Hepatocyte (in vitro differentiated cells): ENCODE measurements around the gene KRTAP5-7. TPM values are rescaled to one million over a fixed set of nuclear protein-coding genes. Genes with fewer than 3 reads are reported as not detected.

Source experiments
- DNase-seq: peaks from one replicate; pipeline ENCODE4 v3.0.0-alpha.2; 2016; ENCODE audit warnings: low spot score
- H2AFZ ChIP-seq: fragments of 200-600 bp; sonication (generic); 2 replicates; pipeline ENCODE4 v1.6.0; 2016; ENCODE audit warnings: antibody characterized with exemption, mild to moderate bottlenecking
- H3K27ac ChIP-seq: fragments of 200-600 bp; sonication (generic); 2 replicates; pipeline ENCODE4 v1.5.1; 2016; ENCODE audit warnings: mild to moderate bottlenecking
- H3K27me3 ChIP-seq: fragments of 200-600 bp; sonication (generic); 2 replicates; pipeline ENCODE4 v1.6.1; 2016
- H3K36me3 ChIP-seq: fragments of 200-600 bp; sonication (generic); replicated peaks from 2 replicates; pipeline ENCODE4 v1.5.1; 2016; ENCODE audit warnings: low read depth; ENCODE audit not compliant: insufficient read depth
- H3K4me1 ChIP-seq: fragments of 200-600 bp; sonication (generic); 2 replicates; pipeline ENCODE4 v1.5.1; 2016; ENCODE audit warnings: mild to moderate bottlenecking, moderate library complexity; ENCODE audit not compliant: insufficient read depth
- H3K4me2 ChIP-seq: fragments of 200-600 bp; sonication (generic); 2 replicates; pipeline ENCODE4 v1.6.0; 2016
- H3K4me3 ChIP-seq: fragments of 200-600 bp; sonication (generic); 2 replicates; pipeline ENCODE4 v1.5.1; 2016; ENCODE audit warnings: mild to moderate bottlenecking
- H3K79me2 ChIP-seq: fragments of 200-600 bp; sonication (generic); 2 replicates; pipeline ENCODE4 v1.6.0; 2017; ENCODE audit warnings: mild to moderate bottlenecking
- H3K9me2 ChIP-seq: fragments of 200-600 bp; sonication (generic); replicated peaks from 2 replicates; pipeline ENCODE4 v1.6.0; 2017; ENCODE audit warnings: mild to moderate bottlenecking; ENCODE audit not compliant: insufficient read depth
- H3K9me3 ChIP-seq: fragments of 200-600 bp; sonication (generic); 2 replicates; pipeline ENCODE4 v1.5.1; 2016; ENCODE audit warnings: low read depth, mild to moderate bottlenecking
- H4K20me1 ChIP-seq: fragments of 200-600 bp; sonication (generic); 2 replicates; pipeline ENCODE4 v1.6.0; 2016; ENCODE audit warnings: mild to moderate bottlenecking; ENCODE audit not compliant: insufficient read depth, poor library complexity, severe bottlenecking
- CTCF ChIP-seq: fragments of 200-600 bp; sonication (generic); IDR thresholded peaks from 2 replicates; pipeline ENCODE4 v1.5.1; 2016; ENCODE audit warnings: antibody characterized with exemption, mild to moderate bottlenecking; ENCODE audit not compliant: poor library complexity
- EZH2 ChIP-seq: fragments of 200-600 bp; sonication (generic); IDR thresholded peaks from 2 replicates; pipeline ENCODE4 v1.6.1; 2016; ENCODE audit warnings: antibody characterized with exemption, mild to moderate bottlenecking, borderline replicate concordance
- EZH2phosphoT487 ChIP-seq: fragments of 200-600 bp; sonication (generic); IDR thresholded peaks from one replicate; pipeline ENCODE4 v1.6.1; 2018; ENCODE audit warnings: antibody characterized with exemption, mild to moderate bottlenecking, low read depth, moderate library complexity; ENCODE audit not compliant: unreplicated experiment, severe bottlenecking
- WGBS: methylation state at CpG from one replicate; pipeline ENCODE4 v1.1.6; 2016; ENCODE audit warnings: low lambda C conversion rate; ENCODE audit errors: missing lambda C conversion rate; 5-methylcytosine and 5-hydroxymethylcytosine counted together
- polyA plus RNA-seq: library from polyadenylated mRNA; unstranded; fragments of >200 nt; fragmentation: Nextera tagmentation; extraction: Ambion mirVana; gene quantifications from 2 replicates; pipeline ENCODE4 v1.2.1, GENCODE V29; 2016
- total RNA-seq: library from RNA; depleted of rRNA; stranded (reverse); fragments of >200 nt; gene quantifications from 2 replicates; pipeline ENCODE4 v1.2.3, GENCODE V29; 2014

Gene KRTAP5-7
- total and polyA plus RNA-seq, 2 experiments from 2014 or later: not detected

- no peaks in the 10 kb centered on the region for H4K20me1 ChIP-seq
- DNase-seq: no peak
- H3K9me3 ChIP-seq: no peaks in the 10 kb centered on the region
- no peak overlapping the region for H3K4me3 ChIP-seq
- TF ChIP-seq CTCF: no peak
- no peak for TF ChIP-seq EZH2
- TF ChIP-seq EZH2phosphoT487: no peak
- no peaks in the 10 kb centered on the region for H3K27me3 ChIP-seq
- H3K4me1 ChIP-seq: peaks cover 8% of the 10 kb centered on the region
- no peak overlapping the region for H3K27ac ChIP-seq
- H3K4me2 ChIP-seq: no peak overlapping the region
- H3K36me3 ChIP-seq: no peaks in the 10 kb centered on the region
- H2AFZ ChIP-seq: no peak overlapping the region
- WGBS: 70% methylated on average over 15 of the region's 15 CpGs
- no peaks in the 10 kb centered on the region for H3K9me2 ChIP-seq
- H3K79me2 ChIP-seq: no peaks in the 10 kb centered on the region
Measured at GRCh38 chr11:71542879-71543777, 16.1 kb downstream of the KRTAP5-7 start.

DNA sequence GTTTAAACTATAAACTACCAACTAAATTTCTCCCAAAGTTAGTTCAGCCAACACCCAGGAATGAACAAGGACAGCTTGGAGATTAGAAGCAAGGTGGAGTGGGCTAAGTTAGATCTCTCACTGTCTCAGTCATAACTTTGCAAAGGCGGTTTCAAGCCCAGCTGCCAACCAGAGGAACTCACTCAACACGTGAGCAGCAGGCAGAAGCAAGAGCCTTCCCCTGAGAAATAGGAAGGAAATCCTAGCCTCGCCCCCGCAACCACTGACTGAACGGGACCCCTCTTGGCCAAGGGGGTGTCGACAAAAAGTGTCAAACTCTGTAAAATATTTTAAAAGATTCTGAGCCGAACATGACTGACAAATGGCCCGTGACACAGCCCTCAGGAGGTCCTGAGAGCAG is 16.8 kb downstream of the KRTAP5-7 start:
- Histone ChIP-seq H3K9me3 (no peaks in the 10 kb centered on the region), H3K9me2 (no peaks in the 10 kb centered on the region), H3K4me2 (no peak overlapping the region), H3K4me3 (no peak overlapping the region), H3K36me3 (no peaks in the 10 kb centered on the region), H3K79me2 (no peaks in the 10 kb centered on the region), H3K27me3 (no peaks in the 10 kb centered on the region), H3K4me1 (peaks cover 8% of the 10 kb centered on the region), H3K27ac (no peak overlapping the region), H2AFZ (no peak overlapping the region), H4K20me1 (no peaks in the 10 kb centered on the region)
- DNase-seq: no peak
- WGBS: 89% methylated on average over 8 of the region's 8 CpGs
- TF ChIP-seq CTCF (no peak), EZH2 (no peak), EZH2phosphoT487 (no peak)

GRCh38 chr11:71544525-71545214 is 17.6 kb downstream of the KRTAP5-7 start:
- H3K4me2 ChIP-seq: no peak overlapping the region
- WGBS: 72% methylated on average over 6 of the region's 6 CpGs

More at GRCh38 chr11:71544525-71545214, 17.6 kb downstream of the KRTAP5-7 start:
- Histone ChIP-seq H3K4me3 (no peak overlapping the region), H3K27me3 (no peaks in the 10 kb centered on the region), H3K27ac (no peak overlapping the region), H3K9me3 (no peaks in the 10 kb centered on the region), H3K36me3 (no peaks in the 10 kb centered on the region), H4K20me1 (no peaks in the 10 kb centered on the region), H3K4me1 (peaks cover 8% of the 10 kb centered on the region), H2AFZ (no peak overlapping the region), H3K9me2 (no peaks in the 10 kb centered on the region), H3K79me2 (no peaks in the 10 kb centered on the region)
- TF ChIP-seq EZH2 (no peak), EZH2phosphoT487 (no peak), CTCF (no peak)
- no peak for DNase-seq
